ENCODE measurements around the gene HIVEP3.

HIVEP3 gene

DNA sequence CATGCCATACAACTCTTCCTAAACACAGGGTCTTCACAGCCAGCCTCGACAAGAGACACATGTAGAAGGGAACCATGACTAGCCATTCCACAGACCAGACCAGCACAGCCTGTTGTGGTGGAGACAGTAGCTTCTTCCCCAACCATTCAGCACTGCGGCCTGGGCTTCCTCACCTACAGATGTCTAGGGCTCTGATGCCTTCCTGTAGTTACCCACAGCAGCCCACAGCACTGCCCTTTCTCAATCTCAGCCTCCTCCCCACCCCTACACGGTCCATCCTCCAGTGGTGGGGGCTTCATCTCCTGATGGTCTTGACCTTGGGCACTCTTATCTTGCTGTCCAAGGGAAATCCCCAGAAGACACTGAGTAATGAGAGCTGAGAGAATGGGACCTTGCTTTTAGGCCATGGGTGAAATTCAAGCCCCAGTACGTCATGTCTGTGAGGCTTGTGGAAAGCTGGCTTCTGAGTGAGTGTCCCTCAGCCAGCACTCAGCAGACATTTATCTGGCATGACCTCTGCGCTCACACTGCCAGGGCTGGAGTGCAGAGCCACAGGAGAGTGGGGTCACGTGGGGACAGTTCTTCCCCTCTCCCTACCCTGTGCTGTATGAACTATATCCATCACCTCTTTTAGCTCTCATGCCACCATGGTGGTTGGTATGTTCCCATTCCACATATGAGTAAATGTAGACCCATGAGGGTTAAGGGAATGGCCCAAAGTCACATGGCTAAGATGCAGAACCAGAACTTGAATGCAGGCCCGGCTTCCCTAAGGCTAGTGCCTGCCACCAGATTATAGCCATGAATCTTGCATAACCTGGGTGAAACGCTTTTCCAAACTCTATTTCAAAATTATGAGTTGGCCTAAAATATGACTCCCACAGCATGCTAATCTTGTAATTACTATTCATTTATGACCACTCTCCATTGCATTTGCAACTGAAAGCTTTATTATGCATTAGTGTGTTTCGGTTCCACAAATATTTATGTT is 104.7 kb downstream of the HIVEP3 start:
- no peak for DNase-seq (ENCODE audit: low read depth in 2 of 2, low spot score in 1 of 2)

DNA sequence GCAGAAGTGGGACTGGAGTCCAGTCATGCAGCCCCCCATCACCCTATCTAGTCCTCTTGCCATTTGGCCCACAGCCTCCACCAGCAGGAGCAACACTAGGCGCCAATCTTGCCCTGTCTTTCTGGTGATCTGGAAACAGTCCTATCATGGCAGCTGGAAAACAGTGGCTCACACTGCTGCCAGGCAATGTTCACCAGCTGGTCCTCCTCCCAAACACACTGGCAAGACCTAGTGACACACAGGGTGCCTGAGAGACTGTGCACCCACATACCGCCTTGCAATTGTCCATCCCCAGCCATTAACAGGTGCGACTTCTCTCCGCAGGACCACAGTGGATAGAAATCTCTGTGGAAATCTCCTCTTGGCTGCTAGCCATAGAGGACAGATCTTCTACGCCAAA is 105.5 kb downstream of the HIVEP3 start:
- no peak for DNase-seq (ENCODE audit: low read depth in 2 of 2, low spot score in 1 of 2)

DNA sequence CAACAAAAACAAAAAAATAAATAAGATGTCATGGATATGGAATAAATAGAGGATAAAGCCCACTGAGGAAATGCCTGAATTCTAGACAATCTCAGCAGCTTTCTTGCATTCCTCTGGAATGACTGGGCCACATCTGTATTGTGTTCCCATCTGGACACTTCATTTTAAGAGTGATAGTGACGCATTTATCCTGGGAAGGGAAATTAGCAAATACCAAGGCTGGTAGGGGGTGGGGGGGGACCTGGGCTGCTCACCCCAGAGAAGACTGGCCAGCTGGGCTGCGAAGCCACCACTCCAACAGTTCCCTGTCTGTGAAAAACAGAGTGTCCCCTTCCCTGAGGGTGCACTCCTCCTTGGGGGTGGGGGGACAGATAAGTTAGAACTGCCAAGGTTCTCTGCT is 106.3 kb downstream of the HIVEP3 start:
- DNase-seq (ENCODE audit: low read depth in 2 of 2, low spot score in 1 of 2): no peak

DNA sequence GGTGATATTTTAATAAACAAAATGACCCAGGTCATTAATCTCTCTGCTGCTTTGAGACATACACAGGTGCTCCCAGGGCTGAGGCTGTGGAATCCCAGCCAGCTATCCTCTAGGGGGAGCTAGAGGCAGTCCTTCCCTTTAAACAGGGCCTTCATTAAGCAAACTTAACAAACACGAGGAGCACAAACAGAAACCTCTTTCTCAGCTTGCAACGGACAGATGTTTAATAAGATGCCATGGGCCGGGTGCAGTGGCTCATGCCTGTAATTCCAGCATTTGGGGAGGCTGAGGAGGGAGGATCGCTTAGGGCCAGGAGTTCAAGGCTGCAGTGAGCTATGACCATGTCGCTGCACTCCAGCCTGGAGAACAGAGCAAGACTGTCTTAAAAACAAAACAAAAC is 106.7 kb downstream of the HIVEP3 start:
- DNase-seq (ENCODE audit: low read depth in 2 of 2, low spot score in 1 of 2): peak in 1 of 2 donors; percentile 18

DNA sequence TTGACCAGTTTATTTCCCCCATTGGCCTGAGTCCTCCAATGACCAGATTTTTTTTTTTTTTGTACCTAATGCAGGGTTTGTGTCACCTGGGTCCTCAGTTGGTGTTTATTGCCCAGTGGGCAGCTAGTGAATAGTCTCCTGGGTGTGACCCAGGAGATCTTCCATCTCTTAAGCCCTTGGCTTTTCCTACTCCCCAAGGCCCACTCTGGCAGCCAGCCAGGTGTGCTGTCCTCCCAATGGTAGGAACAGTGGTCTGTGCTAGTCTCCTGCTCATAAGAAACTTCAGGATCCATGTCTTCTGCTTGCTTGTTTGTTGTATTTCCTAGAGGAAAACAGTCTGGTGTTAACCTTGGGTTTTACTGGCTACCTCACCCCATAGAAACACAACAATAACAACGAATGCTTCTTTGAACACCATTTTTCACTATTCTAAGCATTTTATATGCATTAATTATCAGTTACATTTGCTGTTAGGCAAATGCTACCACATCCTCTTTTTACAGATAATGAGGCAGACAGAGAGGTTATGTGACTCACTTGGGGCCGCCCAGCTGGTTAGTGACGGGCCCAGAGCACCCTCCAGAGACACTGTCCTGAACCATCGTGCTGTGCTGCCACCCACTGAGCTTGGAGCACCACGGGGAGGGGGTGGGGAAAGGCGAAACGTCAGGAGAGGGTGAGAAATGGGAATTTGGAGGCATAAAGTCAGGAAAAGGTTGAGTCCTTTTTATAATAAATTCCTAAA is 107.5 kb downstream of the HIVEP3 start:
- peak in 1 of 2 donors; percentile 52 for DNase-seq (ENCODE audit: low read depth in 2 of 2, low spot score in 1 of 2)

DNA sequence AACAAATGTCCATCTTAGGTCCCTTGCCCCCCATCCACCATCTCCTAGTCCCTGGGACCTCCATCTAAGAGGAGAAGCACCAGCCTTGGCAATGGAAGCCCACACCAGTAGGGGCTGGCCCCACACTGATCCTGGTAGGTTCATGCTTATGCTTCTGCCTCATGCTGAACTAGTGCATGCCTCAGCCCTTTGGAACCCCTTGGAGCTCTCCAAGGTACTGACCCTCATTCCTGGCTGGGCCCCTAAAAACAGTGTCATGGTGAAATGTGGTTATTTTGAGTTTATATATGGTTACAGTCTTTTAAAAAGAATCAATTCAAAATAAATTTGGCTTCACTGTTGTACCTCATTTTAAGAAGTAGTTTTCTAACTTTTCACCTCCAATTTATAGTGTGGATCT is 108.3 kb downstream of the HIVEP3 start:
- DNase-seq (ENCODE audit: low read depth in 2 of 2, low spot score in 1 of 2): no peak

DNA sequence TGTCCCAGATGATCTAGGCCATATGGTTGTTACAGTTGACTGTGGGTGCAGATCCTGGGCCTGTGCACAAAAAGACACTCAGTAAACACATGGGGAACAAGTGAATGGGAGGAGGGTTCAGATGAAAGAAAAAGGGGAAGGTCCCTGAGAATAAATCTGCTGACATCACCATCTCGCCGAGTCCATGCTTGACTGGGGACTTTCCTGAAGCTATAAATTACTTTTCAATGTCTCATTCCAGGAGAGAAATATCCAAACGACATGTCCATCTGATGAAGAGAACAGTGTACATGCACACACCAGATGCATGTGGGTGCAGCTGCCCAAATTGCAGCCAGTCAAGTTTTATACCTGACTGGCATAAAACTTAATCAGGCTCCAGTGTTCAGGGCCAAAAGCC is 109.0 kb downstream of the HIVEP3 start:
- DNase-seq (ENCODE audit: low read depth in 2 of 2, low spot score in 1 of 2): no peak

DNA sequence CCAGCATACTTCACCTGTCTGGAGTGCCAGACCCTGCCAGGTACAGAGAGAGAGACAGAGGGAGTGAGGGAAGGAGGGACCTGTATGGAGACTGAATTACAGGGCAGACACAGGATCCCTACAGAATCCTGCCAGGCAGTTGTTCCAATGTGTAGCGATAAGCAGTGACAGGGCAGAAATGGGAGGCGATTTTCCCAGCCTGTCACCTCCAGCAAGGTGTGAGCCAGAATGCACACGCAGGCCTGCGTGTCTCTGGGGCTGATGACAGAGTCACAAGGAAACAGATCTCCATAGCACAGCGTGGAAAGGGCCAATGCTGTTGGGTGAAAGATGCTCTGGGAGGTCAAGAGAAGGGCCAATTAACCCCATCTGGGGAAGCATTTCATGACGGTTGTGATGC is 111.3 kb downstream of the HIVEP3 start:
- no peak for DNase-seq (ENCODE audit: low read depth in 2 of 2, low spot score in 1 of 2)

DNA sequence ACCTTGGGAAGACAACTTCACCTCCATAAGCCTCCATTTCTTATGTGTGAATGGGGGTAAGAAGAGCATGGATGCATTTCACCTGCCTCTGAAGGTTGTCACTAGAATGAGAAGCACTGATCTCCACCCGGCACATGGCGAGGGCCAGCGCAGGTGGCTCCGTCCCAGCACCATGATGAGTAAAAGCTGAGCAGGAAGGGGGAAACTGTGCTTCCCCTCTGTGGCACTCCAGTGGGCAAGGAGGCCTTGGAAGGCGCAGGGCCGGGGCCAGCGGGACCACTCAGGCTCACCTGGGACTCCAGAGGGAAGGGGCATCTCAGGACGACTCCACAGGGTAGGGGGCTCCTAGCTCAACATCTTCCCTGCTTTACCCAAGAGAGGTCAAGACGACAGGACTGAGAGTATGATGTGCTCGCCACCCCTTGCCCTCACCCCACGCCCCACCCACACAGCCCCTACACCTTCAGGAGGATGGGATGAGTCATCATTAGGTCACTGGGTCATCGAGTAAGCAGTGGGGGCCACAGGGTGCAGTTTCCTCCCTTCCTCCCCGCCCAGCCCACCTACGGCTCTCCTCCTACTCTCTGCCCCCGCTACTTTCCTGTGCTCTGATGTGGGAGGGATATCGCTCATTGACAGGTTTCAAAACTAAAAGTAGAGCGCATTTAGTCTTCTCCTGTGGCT is 112.1 kb downstream of the HIVEP3 start:
- DNase-seq (ENCODE audit: low read depth in 2 of 2, low spot score in 1 of 2): peak; percentile 65 to 77

DNA sequence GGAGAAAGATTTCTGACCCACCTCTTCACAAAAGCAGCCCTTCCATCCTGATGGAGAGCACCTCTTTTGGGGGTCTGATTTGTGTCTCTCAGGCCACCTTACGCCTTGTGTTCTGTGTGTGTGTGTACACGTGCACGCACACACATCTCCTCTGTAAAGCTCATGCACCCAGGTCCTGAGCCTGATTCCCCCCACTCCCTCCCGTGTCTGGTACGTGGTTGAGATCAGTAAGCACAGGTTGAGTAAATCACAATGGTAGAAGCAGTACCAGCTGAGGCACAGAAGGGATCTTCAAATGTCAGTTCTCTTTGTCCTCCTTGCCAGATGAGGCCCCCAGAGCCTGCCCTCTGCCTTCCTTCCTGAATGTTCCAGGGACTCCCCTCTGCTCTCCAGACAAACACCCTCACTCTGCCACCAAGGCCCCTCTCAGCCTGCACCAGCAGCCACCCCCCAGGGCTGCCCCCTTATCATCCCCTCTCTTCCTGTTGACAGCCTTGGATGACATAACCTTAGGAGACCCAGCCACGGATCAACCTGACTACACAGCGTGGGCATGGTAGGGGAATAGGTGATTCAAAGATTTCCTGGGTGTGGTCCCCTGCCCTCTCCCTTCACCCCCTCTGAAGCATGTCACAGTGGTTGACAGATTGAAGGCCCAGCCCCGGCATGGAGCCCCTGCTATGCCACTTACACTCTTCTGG is 112.8 kb downstream of the HIVEP3 start:
- DNase-seq (ENCODE audit: low read depth in 2 of 2, low spot score in 1 of 2): peak; percentile 24 to 50

DNA sequence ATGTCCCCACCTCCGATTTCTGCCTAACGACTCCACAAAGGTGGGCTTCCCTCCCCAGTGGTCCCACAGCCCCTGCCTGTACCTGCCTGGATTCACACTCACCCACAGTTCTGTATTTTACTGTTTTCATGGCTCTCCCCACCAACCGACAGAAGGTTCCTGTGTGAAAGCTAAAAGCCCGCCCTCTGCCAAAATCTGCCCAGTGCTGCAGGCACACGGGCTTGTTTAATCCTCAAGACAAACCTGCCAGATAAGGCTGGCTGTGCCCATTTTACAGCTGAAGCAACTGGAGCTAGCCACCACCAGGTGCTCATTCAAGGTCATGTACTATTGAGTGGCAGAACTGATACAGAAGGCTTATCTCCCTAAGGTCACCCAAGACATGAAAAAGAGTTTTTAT is 114.5 kb downstream of the HIVEP3 start:
- peak in 1 of 2 donors; percentile 7 for DNase-seq (ENCODE audit: low read depth in 2 of 2, low spot score in 1 of 2)

DNA sequence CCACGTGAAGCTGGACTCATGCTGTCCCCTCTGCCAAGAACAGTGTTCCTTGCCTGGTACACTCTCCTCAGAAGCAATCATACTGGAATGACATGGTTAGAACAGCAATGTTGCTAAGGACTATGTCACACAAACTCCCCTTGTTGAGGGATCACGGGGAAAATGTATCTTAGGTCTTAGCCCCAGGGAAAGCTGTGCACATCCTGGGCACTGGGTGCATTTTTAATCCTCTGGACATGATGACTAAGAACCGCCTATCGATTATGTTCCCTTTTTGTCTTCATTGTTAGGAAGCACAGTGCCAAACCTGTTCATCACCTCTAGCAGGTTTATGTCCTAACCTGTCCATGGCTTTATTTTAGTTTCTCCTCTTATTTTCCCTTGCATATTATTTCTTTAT is 115.1 kb downstream of the HIVEP3 start:
- DNase-seq (ENCODE audit: low read depth in 2 of 2, low spot score in 1 of 2): no peak

DNA sequence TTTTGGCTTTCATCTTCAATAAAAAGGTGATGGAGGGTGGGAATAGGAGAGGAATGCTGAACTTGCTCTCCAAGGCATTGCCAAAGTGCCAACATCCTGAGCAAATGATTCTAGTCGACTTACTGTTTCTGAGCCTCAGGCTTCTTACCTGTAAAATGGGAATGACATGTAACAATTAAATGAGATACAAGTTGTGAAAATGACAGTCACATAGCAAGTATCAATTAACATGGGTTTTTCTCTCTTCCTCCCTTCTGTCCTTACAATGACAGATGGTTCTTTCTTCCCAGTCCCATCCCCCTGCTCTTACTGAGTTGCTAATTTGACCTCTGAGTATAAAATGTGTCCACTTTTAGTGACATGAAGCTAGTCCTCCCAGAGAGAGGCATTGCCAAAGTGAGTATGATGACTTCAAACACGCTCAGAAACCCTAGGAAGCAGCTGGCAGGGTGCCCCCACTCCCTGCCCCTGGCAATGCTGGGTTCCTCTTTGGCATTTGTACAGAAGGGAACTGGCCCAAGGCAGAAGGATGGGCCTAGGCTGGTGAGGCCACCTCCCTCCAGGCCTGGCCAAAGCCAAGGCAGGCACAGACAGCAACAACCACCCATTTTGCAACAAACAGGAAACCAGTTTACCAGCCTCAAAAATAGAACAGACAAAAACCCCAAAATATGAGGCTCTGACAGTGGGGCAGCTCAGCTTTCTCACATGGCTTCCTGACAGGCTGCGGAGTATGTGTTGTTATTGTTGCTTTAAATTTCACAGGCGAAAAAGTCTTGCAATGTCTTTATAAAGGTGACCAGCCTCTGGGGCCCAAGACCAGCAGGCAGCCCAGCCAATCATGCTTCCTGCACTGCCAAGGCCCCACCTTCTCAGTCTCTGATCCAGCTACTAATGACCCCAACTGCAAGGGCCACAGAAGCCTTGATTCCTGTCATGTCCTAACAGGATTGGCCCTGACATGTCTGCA is 115.9 kb downstream of the HIVEP3 start:
- no peak for DNase-seq (ENCODE audit: low read depth in 2 of 2, low spot score in 1 of 2)

DNA sequence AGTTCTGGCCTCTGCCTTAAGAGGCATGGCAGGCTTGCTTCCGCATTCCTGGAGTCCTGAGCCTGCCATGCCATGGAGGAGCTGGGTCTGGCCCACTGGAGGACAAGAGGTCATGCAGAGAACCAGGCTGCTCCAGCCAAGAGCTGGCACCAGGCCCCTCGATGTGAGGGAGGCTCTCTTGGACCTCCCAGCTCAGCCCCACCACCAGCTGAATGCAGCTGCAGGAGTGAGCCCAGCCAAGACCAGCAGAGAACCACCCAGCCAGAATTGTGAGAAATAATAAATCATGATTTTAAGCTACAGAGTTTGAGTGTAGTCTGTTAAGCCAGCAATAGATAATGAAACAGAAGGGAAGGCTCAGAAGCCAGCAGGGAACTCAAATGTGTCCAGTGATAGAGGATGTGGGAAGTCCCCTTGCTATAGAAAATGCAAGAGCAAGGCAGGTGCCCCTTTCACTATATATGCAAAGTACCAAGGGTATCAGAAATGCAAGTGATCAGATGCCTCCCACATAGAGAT is 118.4 kb downstream of the HIVEP3 start:
- no peak for DNase-seq (ENCODE audit: low read depth in 2 of 2, low spot score in 1 of 2)

DNA sequence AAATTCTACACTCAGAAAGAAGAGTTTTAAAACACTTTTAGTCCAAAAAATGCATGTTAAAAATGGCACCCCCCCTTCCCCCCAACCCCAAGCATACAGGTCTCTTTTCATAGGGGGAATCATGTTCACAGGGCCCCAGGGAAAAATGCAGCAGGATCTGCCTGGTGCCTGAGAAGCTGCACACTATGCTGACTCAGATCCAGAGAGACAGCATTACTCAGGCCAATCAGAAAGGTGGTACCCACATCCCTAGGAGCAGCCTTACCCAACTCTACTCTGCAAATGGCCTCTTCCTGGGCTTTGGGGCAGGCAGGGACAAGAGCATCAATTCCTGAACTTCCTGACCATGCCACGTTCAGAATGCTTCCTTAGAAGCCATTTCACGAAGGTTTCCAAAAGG is 119.0 kb downstream of the HIVEP3 start:
- DNase-seq (ENCODE audit: low read depth in 2 of 2, low spot score in 1 of 2): no peak

DNA sequence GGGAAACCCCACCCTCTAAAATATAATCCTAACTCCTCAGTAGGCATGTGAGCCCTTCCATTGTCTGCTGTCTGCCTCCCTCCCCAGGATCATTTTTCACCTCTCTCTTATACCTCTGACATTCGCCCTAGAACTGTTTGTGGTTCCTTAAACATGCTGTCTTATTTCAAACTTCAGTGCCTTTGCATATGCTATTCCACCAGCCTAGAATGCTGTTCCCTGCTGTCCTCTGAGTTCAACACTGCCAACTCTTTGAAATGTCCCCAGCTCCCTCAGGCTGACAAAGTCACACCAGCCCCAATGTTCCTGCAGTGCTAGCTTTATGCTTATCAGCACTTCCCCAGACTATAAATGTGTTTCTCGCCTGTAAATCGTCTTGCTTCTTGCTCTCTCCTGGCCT is 119.5 kb downstream of the HIVEP3 start:
- no peak for DNase-seq (ENCODE audit: low read depth in 2 of 2, low spot score in 1 of 2)

DNA sequence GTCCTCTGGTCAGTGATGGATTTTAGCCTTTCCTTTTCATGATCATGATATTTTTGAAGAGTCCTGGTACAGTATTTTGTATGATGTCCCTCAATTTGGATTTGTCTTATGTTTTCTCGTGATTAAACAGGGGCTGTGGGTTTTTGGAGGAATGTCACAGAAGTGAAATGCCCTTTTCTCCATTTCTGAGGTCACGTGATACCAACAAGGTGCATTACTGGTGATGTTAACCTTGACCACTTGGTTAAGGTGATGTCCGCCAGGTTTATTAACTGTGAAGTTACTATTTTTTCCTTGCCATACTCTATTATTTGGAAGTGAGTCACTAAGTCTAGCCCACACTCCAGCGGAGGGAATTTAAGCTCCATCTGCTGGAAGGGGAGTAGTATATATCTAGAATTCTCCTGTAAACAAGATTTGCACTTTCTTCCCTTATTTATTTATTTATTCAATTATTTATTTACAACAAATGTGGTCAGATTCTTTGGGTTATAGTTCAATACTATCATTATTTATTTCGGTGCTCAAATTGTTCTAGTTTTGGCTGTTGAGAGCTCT is 123.4 kb downstream of the HIVEP3 start:
- DNase-seq (ENCODE audit: low read depth in 2 of 2, low spot score in 1 of 2): no peak

DNA sequence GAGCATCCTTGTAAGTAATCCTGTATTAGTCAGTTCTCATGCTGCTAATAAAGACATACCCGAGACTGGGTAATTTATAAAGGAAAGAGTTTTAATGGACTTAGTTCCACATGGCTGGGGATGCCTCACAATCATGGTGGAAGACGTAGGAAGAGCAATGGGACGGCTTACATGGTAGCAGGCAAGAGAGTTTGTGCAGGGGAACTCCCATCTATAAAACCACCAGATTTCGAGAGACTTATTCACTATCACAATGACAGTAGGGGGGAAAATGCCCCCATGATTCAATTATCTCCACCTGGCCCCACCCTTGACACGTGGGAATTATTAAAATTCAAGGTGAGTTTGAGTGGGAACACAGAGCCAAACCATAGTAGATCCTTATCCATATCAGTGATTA is 124.7 kb downstream of the HIVEP3 start:
- no peak for DNase-seq (ENCODE audit: low read depth in 2 of 2, low spot score in 1 of 2)

DNA sequence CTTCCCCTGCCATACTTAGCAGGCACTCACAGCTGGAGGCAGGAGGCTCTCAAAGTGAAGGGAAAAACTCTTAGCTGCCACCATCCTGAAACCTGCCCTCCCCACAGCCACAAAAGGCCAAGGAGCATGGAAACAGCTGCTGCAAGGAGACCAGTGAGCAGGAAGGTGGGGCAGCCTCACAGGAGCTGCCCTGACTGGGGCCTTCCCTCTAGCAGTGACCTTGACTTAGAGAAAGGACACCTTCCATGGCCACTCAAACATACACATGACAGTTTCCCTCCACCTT is 126.3 kb downstream of the HIVEP3 start:
- no peak for DNase-seq (ENCODE audit: low read depth in 2 of 2, low spot score in 1 of 2)

Data from stimulated activated CD8-positive, alpha-beta memory T cell treated with anti-CD3 and anti-CD28 coated beads, Interleukin-4, amount 100 ng/mL, for 4 hours (primary cell).